GM12875 (cell line): ENCODE measurements around the gene CCNYL1.

Source experiments
- H3K4me3 ChIP-seq: one replicate; pipeline ENCODE4 v1.5.1; 2011; ENCODE audit warnings: low read depth, low read length, control low read depth
- CTCF ChIP-seq: IDR thresholded peaks from 2 replicates; pipeline ENCODE4 v1.5.1; 2011; ENCODE audit warnings: low read depth, mild to moderate bottlenecking, control low read depth, inconsistent platforms, low read length, moderate library complexity, borderline replicate concordance; ENCODE audit not compliant: insufficient read depth

The CCNYL1 gene

GRCh38 chr2:207783514-207783913 lies 72.1 kb downstream of the CCNYL1 start:
- H3K4me3 ChIP-seq = no peak overlapping the region
- no peak for TF ChIP-seq CTCF

- no peak overlapping the region for H3K4me3 ChIP-seq
- no peak for TF ChIP-seq CTCF
Measured at GRCh38 chr2:207784898-207785297, 73.5 kb downstream of the CCNYL1 start.

- H3K4me3 ChIP-seq = no peak overlapping the region
- no peak for TF ChIP-seq CTCF
Measured at GRCh38 chr2:207787017-207787416, 75.6 kb downstream of the CCNYL1 start.

- no peak for TF ChIP-seq CTCF
- H3K4me3 ChIP-seq = no peak overlapping the region
Measured at GRCh38 chr2:207787800-207788199, 76.4 kb downstream of the CCNYL1 start.

GRCh38 chr2:207790898-207791297 lies 79.5 kb downstream of the CCNYL1 start:
- no peak for TF ChIP-seq CTCF
- no peak overlapping the region for H3K4me3 ChIP-seq

- H3K4me3 ChIP-seq = no peak overlapping the region
- TF ChIP-seq CTCF = no peak
Measured at GRCh38 chr2:207791579-207792243, 80.3 kb downstream of the CCNYL1 start.

- TF ChIP-seq CTCF = no peak
- H3K4me3 ChIP-seq = no peak overlapping the region
Measured at GRCh38 chr2:207792244-207792785, 80.9 kb downstream of the CCNYL1 start.
